Stimulated activated effector memory CD8-positive, alpha-beta T cell treated with anti-CD3 and anti-CD28 coated beads, Interleukin-12 subunit alpha, Interleukin-12 subunit beta, amount 100 ng/mL, for 72 hours (primary cell): Measurements from ENCODE around the gene PARP12.

Experiments
- ATAC-seq: fragments of 150-1000 bp; cut with Tn5 transposase; 2 replicates; pipeline ENCODE4 v1.10.0; 2021
- DNase-seq, 2 donors: peaks; one replicate each; pipeline ENCODE4 v3.0.0; 2021 to 2022; ENCODE audit warnings: low spot score in 2 of 2
- H3K27ac Mint-ChIP-seq: one replicate; pipeline ENCODE4 v1.8.0; 2022; ENCODE audit warnings: mild to moderate bottlenecking, mixed read lengths
- H3K36me3 Mint-ChIP-seq: one replicate; pipeline ENCODE4 v1.8.0; 2022; ENCODE audit warnings: mild to moderate bottlenecking, mixed read lengths
- H3K4me1 Mint-ChIP-seq: one replicate; pipeline ENCODE4 v1.8.0; 2022; ENCODE audit warnings: mixed read lengths
- H3K4me3 Mint-ChIP-seq: one replicate; pipeline ENCODE4 v1.8.0; 2022; ENCODE audit warnings: mild to moderate bottlenecking, mixed read lengths
- H3K9me3 Mint-ChIP-seq: one replicate; pipeline ENCODE4 v1.8.0; 2022; ENCODE audit warnings: mixed read lengths

PARP12 gene

GRCh38 chr7:140068033-140068432 is 5.3 kb upstream of the PARP12 start:
- no peak overlapping the region for H3K4me3 Mint-ChIP-seq
- DNase-seq (no peak), ATAC-seq (no peak)
- no peak overlapping the region for H3K27ac Mint-ChIP-seq
- no peaks in the 10 kb centered on the region for H3K4me1 Mint-ChIP-seq
- H3K9me3 Mint-ChIP-seq = peaks cover 20% of the 10 kb centered on the region
- H3K36me3 Mint-ChIP-seq = no peaks in the 10 kb centered on the region

GRCh38 chr7:140067052-140067451 is 4.3 kb upstream of the PARP12 start:
- Mint-ChIP-seq H3K36me3 (no peaks in the 10 kb centered on the region), H3K27ac (no peak overlapping the region)

GRCh38 chr7:140062118-140062527 is 628 bp downstream of the PARP12 start:
- Mint-ChIP-seq H3K9me3 (peaks cover 13% of the 10 kb centered on the region), H3K36me3 (peaks cover 14% of the 10 kb centered on the region), H3K4me1 (peaks cover 41% of the 10 kb centered on the region), H3K4me3 (peak overlapping the region; percentile 77), H3K27ac (peak overlapping the region; percentile 86)
- DNase-seq (no peak), ATAC-seq (peak; percentile 39)

More at GRCh38 chr7:140067052-140067451, 4.3 kb upstream of the PARP12 start:
- Mint-ChIP-seq H3K4me3 (no peak overlapping the region), H3K4me1 (peaks cover 3% of the 10 kb centered on the region), H3K9me3 (peaks cover 20% of the 10 kb centered on the region)
- DNase-seq (no peak), ATAC-seq (no peak)

- Mint-ChIP-seq H3K4me3 (peak overlapping the region; percentile 77), H3K4me1 (peaks cover 44% of the 10 kb centered on the region), H3K36me3 (peaks cover 14% of the 10 kb centered on the region), H3K27ac (peak overlapping the region; percentile 86), H3K9me3 (peaks cover 8% of the 10 kb centered on the region)
- ATAC-seq (no peak), DNase-seq (no peak)
These were observed 1.2 kb downstream of the PARP12 start for GRCh38 chr7:140061607-140061930.

GRCh38 chr7:140060788-140061606 is 1.8 kb downstream of the PARP12 start:
- Mint-ChIP-seq H3K27ac (peak overlapping the region; percentile 86), H3K4me1 (peaks cover 48% of the 10 kb centered on the region), H3K36me3 (peaks cover 14% of the 10 kb centered on the region), H3K9me3 (peaks cover 3% of the 10 kb centered on the region), H3K4me3 (peak overlapping the region; percentile 77)
- DNase-seq = no peak
- no peak for ATAC-seq

GRCh38 chr7:140060243-140060630 is 2.5 kb downstream of the PARP12 start:
- DNase-seq (no peak), ATAC-seq (no peak)
- Mint-ChIP-seq H3K36me3 (peaks cover 14% of the 10 kb centered on the region), H3K27ac (no peak overlapping the region), H3K4me3 (peak overlapping the region; percentile 77), H3K4me1 (peaks cover 52% of the 10 kb centered on the region), H3K9me3 (no peaks in the 10 kb centered on the region)

- DNase-seq (no peak), ATAC-seq (peak; percentile 36)
- peak overlapping the region; percentile 7 for H3K27ac Mint-ChIP-seq
- H3K4me1 Mint-ChIP-seq = peaks cover 53% of the 10 kb centered on the region
- H3K9me3 Mint-ChIP-seq = no peaks in the 10 kb centered on the region
- peaks cover 14% of the 10 kb centered on the region for H3K36me3 Mint-ChIP-seq
- peak overlapping the region; percentile 77 for H3K4me3 Mint-ChIP-seq
These were observed 3.2 kb downstream of the PARP12 start for GRCh38 chr7:140059273-140060242.

GRCh38 chr7:140058517-140058916 is 4.2 kb downstream of the PARP12 start:
- ATAC-seq (no peak), DNase-seq (no peak)
- H3K9me3 Mint-ChIP-seq = no peaks in the 10 kb centered on the region
- peaks cover 20% of the 10 kb centered on the region for H3K36me3 Mint-ChIP-seq
- H3K27ac Mint-ChIP-seq = no peak overlapping the region
- H3K4me1 Mint-ChIP-seq = peaks cover 63% of the 10 kb centered on the region
- H3K4me3 Mint-ChIP-seq = no peak overlapping the region

GRCh38 chr7:140057143-140057535 is 5.6 kb downstream of the PARP12 start:
- Mint-ChIP-seq H3K4me1 (peaks cover 68% of the 10 kb centered on the region), H3K4me3 (no peak overlapping the region), H3K9me3 (no peaks in the 10 kb centered on the region), H3K27ac (no peak overlapping the region), H3K36me3 (peaks cover 27% of the 10 kb centered on the region)
- DNase-seq (no peak), ATAC-seq (no peak)

GRCh38 chr7:140056431-140057142 is 6.2 kb downstream of the PARP12 start:
- Mint-ChIP-seq H3K4me1 (peaks cover 62% of the 10 kb centered on the region), H3K4me3 (no peak overlapping the region), H3K27ac (no peak overlapping the region), H3K9me3 (no peaks in the 10 kb centered on the region), H3K36me3 (peaks cover 29% of the 10 kb centered on the region)
- DNase-seq = no peak
- ATAC-seq = no peak

GRCh38 chr7:140055833-140056232 is 6.9 kb downstream of the PARP12 start:
- ATAC-seq = no peak
- H3K4me3 Mint-ChIP-seq = no peak overlapping the region
- peaks cover 55% of the 10 kb centered on the region for H3K4me1 Mint-ChIP-seq
- no peaks in the 10 kb centered on the region for H3K9me3 Mint-ChIP-seq
- peaks cover 29% of the 10 kb centered on the region for H3K36me3 Mint-ChIP-seq
- no peak for DNase-seq
- peak overlapping the region; percentile 64 for H3K27ac Mint-ChIP-seq

GRCh38 chr7:140054751-140055150 is 8.0 kb downstream of the PARP12 start:
- H3K4me1 Mint-ChIP-seq = peaks cover 47% of the 10 kb centered on the region
- no peaks in the 10 kb centered on the region for H3K9me3 Mint-ChIP-seq
- H3K27ac Mint-ChIP-seq = peak overlapping the region; percentile 64
- ATAC-seq = no peak
- no peak for DNase-seq
- H3K4me3 Mint-ChIP-seq = no peak overlapping the region
- peaks cover 32% of the 10 kb centered on the region for H3K36me3 Mint-ChIP-seq

GRCh38 chr7:140053812-140054539 is 8.8 kb downstream of the PARP12 start:
- Mint-ChIP-seq H3K9me3 (no peaks in the 10 kb centered on the region), H3K36me3 (peaks cover 28% of the 10 kb centered on the region), H3K4me3 (peak overlapping the region; percentile 9), H3K4me1 (peaks cover 42% of the 10 kb centered on the region), H3K27ac (peak overlapping the region; percentile 64)
- ATAC-seq (no peak), DNase-seq (no peak)

GRCh38 chr7:140051820-140052219 is 10.9 kb downstream of the PARP12 start:
- H3K4me3 Mint-ChIP-seq = no peak overlapping the region
- peaks cover 39% of the 10 kb centered on the region for H3K4me1 Mint-ChIP-seq
- H3K27ac Mint-ChIP-seq = no peak overlapping the region
- DNase-seq = no peak
- ATAC-seq = no peak
- no peaks in the 10 kb centered on the region for H3K9me3 Mint-ChIP-seq
- peaks cover 21% of the 10 kb centered on the region for H3K36me3 Mint-ChIP-seq
